Activated CD8-positive, alpha-beta memory T cell treated with anti-CD3 and anti-CD28 coated beads, Interleukin-2, amount 10 ng/mL, durations not matched to agents 7 days and 5 days (primary cell): ENCODE data around the gene ZNF638. TPM values are rescaled to one million over a fixed set of nuclear protein-coding genes. Genes with fewer than 3 reads are reported as not detected.

Experiments used
- ATAC-seq: fragments of 150-1000 bp; cut with Tn5 transposase; one replicate; pipeline ENCODE4 v1.10.0; 2021; ENCODE audit warnings: moderate library complexity
- CTCF ChIA-PET: fragments of 350-600 bp; sonication (Branson Sonifier 250); formaldehyde crosslinking; loops from one replicate; lab custom pipeline; 2021; ENCODE audit warnings: antibody characterized with exemption; lab: Charles Lee
- DNase-seq: peaks from one replicate; pipeline ENCODE4 v3.0.0-alpha.2; 2020
- H3K27ac Mint-ChIP-seq: one replicate; pipeline ENCODE4 v1.8.0; 2021; ENCODE audit warnings: mild to moderate bottlenecking, mixed read lengths
- H3K27me3 Mint-ChIP-seq: one replicate; pipeline ENCODE4 v1.8.0; 2021; ENCODE audit warnings: mixed read lengths
- H3K36me3 Mint-ChIP-seq: one replicate; pipeline ENCODE4 v1.8.0; 2021; ENCODE audit warnings: mild to moderate bottlenecking, mixed read lengths
- H3K4me1 Mint-ChIP-seq: one replicate; pipeline ENCODE4 v1.8.0; 2021; ENCODE audit warnings: mixed read lengths
- H3K4me3 Mint-ChIP-seq: one replicate; pipeline ENCODE4 v1.8.0; 2021; ENCODE audit warnings: mild to moderate bottlenecking, moderate library complexity, mixed read lengths
- H3K9me3 Mint-ChIP-seq: one replicate; pipeline ENCODE4 v1.8.0; 2022; ENCODE audit warnings: low read depth, mixed read lengths
- total RNA-seq, 2 experiments: library from RNA; stranded (reverse); gene quantifications; one replicate each; pipeline ENCODE4 v1.2.3, GENCODE V29; 2021

The ZNF638 gene
- total RNA-seq, 2 experiments from 2014 or later = 88.0 to 105 TPM

GRCh38 chr2:71465356-71465755, 133.8 kb downstream of the ZNF638 start:
- Mint-ChIP-seq H3K36me3 (no peaks in the 10 kb centered on the region), H3K4me1 (peaks cover 5% of the 10 kb centered on the region), H3K4me3 (no peak overlapping the region), H3K27me3 (peaks cover 28% of the 10 kb centered on the region), H3K27ac (no peak overlapping the region), H3K9me3 (no peaks in the 10 kb centered on the region)
- DNase-seq = no peak
- CTCF ChIA-PET = no interaction called here
- no peak for ATAC-seq

GRCh38 chr2:71465961-71466300, 134.3 kb downstream of the ZNF638 start:
- Mint-ChIP-seq H3K27ac (no peak overlapping the region), H3K4me1 (peaks cover 5% of the 10 kb centered on the region), H3K36me3 (no peaks in the 10 kb centered on the region), H3K4me3 (no peak overlapping the region), H3K27me3 (peaks cover 30% of the 10 kb centered on the region), H3K9me3 (no peaks in the 10 kb centered on the region)
- CTCF ChIA-PET = interaction anchor here (1.5 to 1.8 kb wide), 2 partner anchors 9 to 166 kb away, joined by 5 to 9 read pairs; no protein-coding TSS in a partner anchor
- DNase-seq (no peak), ATAC-seq (no peak)

GRCh38 chr2:71466301-71467179, 135.0 kb downstream of the ZNF638 start:
- CTCF ChIA-PET = interaction anchor here (1.1 to 1.8 kb wide), 5 partner anchors 10 to 167 kb away, joined by 3 to 9 read pairs (median 5); partner anchors contain the start of gene ZNF638
- H3K27me3 Mint-ChIP-seq = peaks cover 30% of the 10 kb centered on the region

GRCh38 chr2:71467180-71467815, 135.7 kb downstream of the ZNF638 start:
- CTCF ChIA-PET = interaction anchor here (1.1 to 1.8 kb wide), 5 partner anchors 11 to 168 kb away, joined by 3 to 9 read pairs (median 5); partner anchors contain the start of gene ZNF638
- ATAC-seq = peak; percentile 38
- peak overlapping the region; percentile 73 for H3K4me3 Mint-ChIP-seq
- no peak for DNase-seq
- H3K27ac Mint-ChIP-seq = no peak overlapping the region
- no peaks in the 10 kb centered on the region for H3K36me3 Mint-ChIP-seq
- peaks cover 5% of the 10 kb centered on the region for H3K4me1 Mint-ChIP-seq
- no peaks in the 10 kb centered on the region for H3K9me3 Mint-ChIP-seq
- H3K27me3 Mint-ChIP-seq = peaks cover 30% of the 10 kb centered on the region

More at GRCh38 chr2:71466301-71467179, 135.0 kb downstream of the ZNF638 start:
- Mint-ChIP-seq H3K9me3 (no peaks in the 10 kb centered on the region), H3K27ac (no peak overlapping the region), H3K36me3 (no peaks in the 10 kb centered on the region), H3K4me3 (peak overlapping the region; percentile 73), H3K4me1 (peaks cover 5% of the 10 kb centered on the region)
- ATAC-seq (peak; percentile 67), DNase-seq (no peak)

- no peak for ATAC-seq
- Mint-ChIP-seq H3K9me3 (no peaks in the 10 kb centered on the region), H3K36me3 (no peaks in the 10 kb centered on the region), H3K27me3 (peaks cover 33% of the 10 kb centered on the region), H3K4me1 (peaks cover 5% of the 10 kb centered on the region), H3K4me3 (no peak overlapping the region), H3K27ac (no peak overlapping the region)
- CTCF ChIA-PET = interaction anchor here (1.4 to 1.8 kb wide), 2 partner anchors 42 to 138 kb away, joined by 5 to 8 read pairs; partner anchors contain the start of gene ZNF638
- no peak for DNase-seq
These were observed 136.9 kb downstream of the ZNF638 start for GRCh38 chr2:71468279-71469015.

GRCh38 chr2:71469403-71470398, 138.1 kb downstream of the ZNF638 start:
- H3K9me3 Mint-ChIP-seq = no peaks in the 10 kb centered on the region
- H3K4me1 Mint-ChIP-seq = peaks cover 5% of the 10 kb centered on the region
- peaks cover 34% of the 10 kb centered on the region for H3K27me3 Mint-ChIP-seq
- H3K27ac Mint-ChIP-seq = no peak overlapping the region
- ATAC-seq (no peak), DNase-seq (no peak)
- H3K4me3 Mint-ChIP-seq = no peak overlapping the region
- CTCF ChIA-PET = no interaction called here
- no peaks in the 10 kb centered on the region for H3K36me3 Mint-ChIP-seq

- CTCF ChIA-PET = no interaction called here
- no peaks in the 10 kb centered on the region for H3K9me3 Mint-ChIP-seq
- no peak overlapping the region for H3K27ac Mint-ChIP-seq
- ATAC-seq (no peak), DNase-seq (no peak)
- peaks cover 38% of the 10 kb centered on the region for H3K27me3 Mint-ChIP-seq
- no peaks in the 10 kb centered on the region for H3K36me3 Mint-ChIP-seq
- H3K4me1 Mint-ChIP-seq = peaks cover 5% of the 10 kb centered on the region
- H3K4me3 Mint-ChIP-seq = no peak overlapping the region
These were observed 139.7 kb downstream of the ZNF638 start for GRCh38 chr2:71471276-71471675.

GRCh38 chr2:71472019-71472418, 140.4 kb downstream of the ZNF638 start:
- H3K4me1 Mint-ChIP-seq = peaks cover 2% of the 10 kb centered on the region
- CTCF ChIA-PET = no interaction called here
- H3K4me3 Mint-ChIP-seq = no peak overlapping the region
- H3K27ac Mint-ChIP-seq = no peak overlapping the region
- DNase-seq (no peak), ATAC-seq (no peak)
- no peaks in the 10 kb centered on the region for H3K36me3 Mint-ChIP-seq
- H3K9me3 Mint-ChIP-seq = no peaks in the 10 kb centered on the region
- peaks cover 38% of the 10 kb centered on the region for H3K27me3 Mint-ChIP-seq

GRCh38 chr2:71473346-71474031, 141.9 kb downstream of the ZNF638 start:
- no peak overlapping the region for H3K4me3 Mint-ChIP-seq
- no peak for DNase-seq
- ATAC-seq = no peak
- H3K36me3 Mint-ChIP-seq = no peaks in the 10 kb centered on the region
- no peaks in the 10 kb centered on the region for H3K4me1 Mint-ChIP-seq
- H3K27me3 Mint-ChIP-seq = peaks cover 28% of the 10 kb centered on the region
- no peaks in the 10 kb centered on the region for H3K9me3 Mint-ChIP-seq
- H3K27ac Mint-ChIP-seq = no peak overlapping the region
- CTCF ChIA-PET = no interaction called here

GRCh38 chr2:71474116-71474743, 142.6 kb downstream of the ZNF638 start:
- Mint-ChIP-seq H3K9me3 (no peaks in the 10 kb centered on the region), H3K4me1 (no peaks in the 10 kb centered on the region), H3K27me3 (peaks cover 21% of the 10 kb centered on the region), H3K4me3 (no peak overlapping the region), H3K36me3 (no peaks in the 10 kb centered on the region), H3K27ac (no peak overlapping the region)
- DNase-seq = no peak
- ATAC-seq = no peak
- CTCF ChIA-PET = no interaction called here

GRCh38 chr2:71474744-71475397, 143.3 kb downstream of the ZNF638 start:
- no peak overlapping the region for H3K4me3 Mint-ChIP-seq
- ATAC-seq (no peak), DNase-seq (no peak)
- H3K9me3 Mint-ChIP-seq = no peaks in the 10 kb centered on the region
- CTCF ChIA-PET = no interaction called here
- H3K36me3 Mint-ChIP-seq = no peaks in the 10 kb centered on the region
- no peak overlapping the region for H3K27ac Mint-ChIP-seq
- H3K4me1 Mint-ChIP-seq = no peaks in the 10 kb centered on the region
- H3K27me3 Mint-ChIP-seq = peaks cover 19% of the 10 kb centered on the region
